IMR-90 (cell line): ENCODE measurements around the gene DPYSL3. TPM values are rescaled to one million over a fixed set of nuclear protein-coding genes. Genes with fewer than 3 reads are reported as not detected.

ENCODE experiments used
- ATAC-seq: fragments of 200-7000 bp; cut with Tn5 transposase; 2 replicates; pipeline ENCODE4 v1.9.1; 2020; ENCODE audit warnings: low read depth, mild to moderate bottlenecking, moderate library complexity
- BruUV-seq: library from RNA; stranded (reverse); fragments of 400-500 nt; replicated peaks from 2 replicates; lab custom pipeline; 2021; lab: Mats Ljungman, UMichigan
- CTCF ChIA-PET: fragments of 300-600 bp; formaldehyde crosslinking; extraction: SDS; loops from one replicate; lab custom pipeline; 2021; ENCODE audit warnings: antibody characterized with exemption; lab: Yijun Ruan, JAX
- POLR2A ChIA-PET: fragments of 300-600 bp; sonication (Branson Sonifier 250); formaldehyde crosslinking; loops from one replicate; lab custom pipeline; 2022; ENCODE audit warnings: antibody characterized with exemption; ENCODE audit not compliant: unreplicated experiment; lab: Charles Lee
- DNase-seq: peaks from one replicate; pipeline ENCODE4 v3.0.0; 2013
- H2AFZ ChIP-seq: replicated peaks from 2 replicates; pipeline ENCODE3; 2013; ENCODE audit warnings: low read length, mild to moderate bottlenecking; ENCODE audit not compliant: poor library complexity
- H2AK5ac ChIP-seq: 2 replicates; pipeline ENCODE4 v1.6.1; 2013; ENCODE audit warnings: low read depth, low read length, inconsistent platforms
- H2AK9ac ChIP-seq: replicated peaks from 2 replicates; pipeline ENCODE3; 2013; ENCODE audit warnings: mild to moderate bottlenecking, low read depth, low read length, moderate library complexity; ENCODE audit not compliant: poor library complexity
- H2BK120ac ChIP-seq: 2 replicates; pipeline ENCODE4 v1.6.1; 2013; ENCODE audit warnings: low read depth, low read length, inconsistent platforms
- H2BK15ac ChIP-seq: 3 replicates; pipeline ENCODE4 v1.6.1; 2013; ENCODE audit warnings: low read depth, low read length, inconsistent platforms
- H2BK20ac ChIP-seq: 2 replicates; pipeline ENCODE4 v1.6.1; 2013; ENCODE audit warnings: low read depth, mild to moderate bottlenecking, inconsistent platforms, low read length, moderate library complexity
- H2BK5ac ChIP-seq: 2 replicates; pipeline ENCODE4 v1.6.1; 2013; ENCODE audit warnings: mild to moderate bottlenecking, low read depth, low read length, inconsistent platforms; ENCODE audit not compliant: poor library complexity, severe bottlenecking
- H3K14ac ChIP-seq: replicated peaks from 2 replicates; pipeline ENCODE4 v1.6.1; 2013; ENCODE audit warnings: low read depth, low read length, inconsistent platforms
- H3K18ac ChIP-seq: 2 replicates; pipeline ENCODE4 v1.6.1; 2013; ENCODE audit warnings: low read depth, low read length, control low read depth
- H3K23ac ChIP-seq: 2 replicates; pipeline ENCODE4 v1.6.1; 2013; ENCODE audit warnings: low read depth, low read length, inconsistent platforms
- H3K27ac ChIP-seq: 2 replicates; pipeline ENCODE4 v1.5.1; 2013; ENCODE audit warnings: mild to moderate bottlenecking, control low read depth, low read length; ENCODE audit not compliant: insufficient read depth
- H3K27me3 ChIP-seq: 2 replicates; pipeline ENCODE4 v1.6.1; 2013; ENCODE audit warnings: low read length; ENCODE audit not compliant: control insufficient read depth, insufficient read depth
- H3K36me3 ChIP-seq: 2 replicates; pipeline ENCODE4 v1.6.1; 2013; ENCODE audit warnings: low read length, mixed read lengths; ENCODE audit not compliant: control insufficient read depth, insufficient read depth
- H3K4ac ChIP-seq: 2 replicates; pipeline ENCODE4 v1.6.1; 2013; ENCODE audit warnings: low read depth, low read length, inconsistent platforms
- H3K4me1 ChIP-seq: 2 replicates; pipeline ENCODE4 v1.6.1; 2013; ENCODE audit warnings: low read length, mixed read lengths; ENCODE audit not compliant: control insufficient read depth, insufficient read depth
- H3K4me2 ChIP-seq: 2 replicates; pipeline ENCODE4 v1.6.1; 2013; ENCODE audit warnings: low read depth, mild to moderate bottlenecking, control low read depth, low read length, moderate library complexity
- H3K4me3 ChIP-seq: 2 replicates; pipeline ENCODE4 v1.5.1; 2013; ENCODE audit warnings: low read depth, mild to moderate bottlenecking, control low read depth, low read length, moderate library complexity; ENCODE audit not compliant: insufficient read depth
- H3K56ac ChIP-seq: 2 replicates; pipeline ENCODE4 v1.6.1; 2013; ENCODE audit warnings: low read length, inconsistent platforms; ENCODE audit not compliant: insufficient read depth; ENCODE audit errors: extremely low read depth
- H3K79me1 ChIP-seq, 2 experiments: 2 replicates each; pipeline ENCODE4 v1.6.1; 2013; ENCODE audit warnings: low read length in 2 of 2, inconsistent platforms in 1 of 2, low read depth in 1 of 2
- H3K9ac ChIP-seq: 2 replicates; pipeline ENCODE4 v1.6.1; 2013; ENCODE audit warnings: low read depth, low read length, control low read depth
- H3K9me1 ChIP-seq: 2 replicates; pipeline ENCODE4 v1.6.1; 2013; ENCODE audit warnings: low read length, inconsistent platforms; ENCODE audit not compliant: insufficient read depth
- H3K9me3 ChIP-seq: 2 replicates; pipeline ENCODE4 v1.6.1; 2013; ENCODE audit warnings: low read length; ENCODE audit not compliant: control insufficient read depth, insufficient read depth
- H4K20me1 ChIP-seq: 2 replicates; pipeline ENCODE4 v1.6.1; 2013; ENCODE audit warnings: low read length, inconsistent platforms; ENCODE audit not compliant: insufficient read depth
- H4K5ac ChIP-seq: 2 replicates; pipeline ENCODE4 v1.6.1; 2013; ENCODE audit warnings: mild to moderate bottlenecking, low read depth, low read length, control low read depth
- H4K8ac ChIP-seq, 2 experiments: 2 replicates each; pipeline ENCODE4 v1.6.1; 2013; ENCODE audit warnings: low read depth in 2 of 2, low read length in 2 of 2, control low read depth in 1 of 2, inconsistent platforms in 1 of 2
- H4K91ac ChIP-seq: 2 replicates; pipeline ENCODE4 v1.6.1; 2013; ENCODE audit warnings: low read depth, low read length, inconsistent platforms; ENCODE audit not compliant: insufficient read depth
- BHLHE40 ChIP-seq: fragments of 150-350 bp; IDR thresholded peaks from 2 replicates; pipeline ENCODE4 v1.6.1; 2016; ENCODE audit warnings: mild to moderate bottlenecking, low read depth, low read length
- CEBPB ChIP-seq: IDR thresholded peaks from 2 replicates; pipeline ENCODE4 v1.6.1; 2012; ENCODE audit warnings: low read depth, low read length, improper control_type of control experiment
- CHD1 ChIP-seq: IDR thresholded peaks from 2 replicates; pipeline ENCODE4 v1.6.1; 2012; ENCODE audit warnings: low read depth, low read length, improper control_type of control experiment
- CTCF ChIP-seq: conservative IDR thresholded peaks from 2 replicates; pipeline ENCODE4 v1.5.1; 2012; ENCODE audit warnings: mild to moderate bottlenecking, low read depth, low read length, improper control_type of control experiment
- ELK1 ChIP-seq: fragments of 150-350 bp; IDR thresholded peaks from 2 replicates; pipeline ENCODE4 v1.6.1; 2016; ENCODE audit warnings: low read depth, mild to moderate bottlenecking, low read length, moderate library complexity, borderline replicate concordance
- FOS ChIP-seq: fragments of 150-350 bp; IDR thresholded peaks from 2 replicates; pipeline ENCODE4 v1.6.1; 2016; ENCODE audit warnings: low read depth, low read length
- MAFK ChIP-seq: IDR thresholded peaks from 2 replicates; pipeline ENCODE4 v1.6.1; 2012; ENCODE audit warnings: low read depth, low read length, improper control_type of control experiment
- MAZ ChIP-seq: IDR thresholded peaks from 2 replicates; pipeline ENCODE4 v1.6.1; 2012; ENCODE audit warnings: low read depth, mild to moderate bottlenecking, low read length, improper control_type of control experiment, moderate library complexity, borderline replicate concordance
- MXI1 ChIP-seq: IDR thresholded peaks from 2 replicates; pipeline ENCODE4 v1.6.1; 2012; ENCODE audit warnings: low read depth, mild to moderate bottlenecking, low read length, moderate library complexity, borderline replicate concordance
- NFE2L2 ChIP-seq: fragments of 150-350 bp; IDR thresholded peaks from 2 replicates; pipeline ENCODE4 v1.6.1; 2016; ENCODE audit warnings: low read depth, mild to moderate bottlenecking, low read length
- POLR2A ChIP-seq: IDR thresholded peaks from 2 replicates; pipeline ENCODE4 v1.6.1; 2012; ENCODE audit warnings: mild to moderate bottlenecking, low read depth, low read length
- RAD21 ChIP-seq: IDR thresholded peaks from 2 replicates; pipeline ENCODE4 v1.6.1; 2012; ENCODE audit warnings: low read length, improper control_type of control experiment
- RCOR1 ChIP-seq: IDR thresholded peaks from 2 replicates; pipeline ENCODE4 v1.6.1; 2012; ENCODE audit warnings: mild to moderate bottlenecking, low read length, improper control_type of control experiment; ENCODE audit not compliant: insufficient replicate concordance
- RFX5 ChIP-seq: IDR thresholded peaks from 2 replicates; pipeline ENCODE4 v1.8.0; 2012; ENCODE audit warnings: low read depth, mild to moderate bottlenecking, low read length, moderate library complexity
- SMC3 ChIP-seq: fragments of 150-350 bp; IDR thresholded peaks from 2 replicates; pipeline ENCODE4 v1.6.1; 2016; ENCODE audit warnings: low read depth, mild to moderate bottlenecking, antibody characterized with exemption, low read length, moderate library complexity
- USF2 ChIP-seq: fragments of 150-350 bp; IDR thresholded peaks from 2 replicates; pipeline ENCODE4 v1.6.1; 2017; ENCODE audit warnings: mild to moderate bottlenecking, antibody characterized with exemption, low read length, low read depth
- WGBS, 2 experiments: methylation state at CpG; one replicate each; pipeline versions ENCODE4 v1.1.5 to v1.1.7; 2013; ENCODE audit warnings: missing lambda C conversion rate in 2 of 2; ENCODE audit not compliant: insufficient read length in 1 of 2; ENCODE audit errors: extremely low coverage in 2 of 2; 5-methylcytosine and 5-hydroxymethylcytosine counted together
- dilution Hi-C: fragments of 300-500 bp; cut with HindIII; formaldehyde crosslinking; loops from one replicate; pipeline ENCODE4 v1.14.3; 2018; ENCODE audit warnings: low sequenced_read_pairs; ENCODE audit not compliant: unreplicated experiment
- in situ Hi-C: fragments of 300-500 bp; cut with MboI; formaldehyde crosslinking; loops from 3 replicates; pipeline ENCODE4 v1.14.3; 2019; ENCODE audit warnings: low sequenced_read_pairs, inconsistent platforms, mixed read lengths
- intact Hi-C: fragments of 100-400 bp; cut with micrococcal nuclease; formaldehyde crosslinking; loops from 2 replicates; pipeline ENCODE4 v1.10.0; 2022
- polyA plus RNA-seq, 3 experiments: library from polyadenylated mRNA; depleted of rRNA; stranded (reverse); fragments of >200 nt; gene quantifications; 2 replicates each; pipeline ENCODE4 v1.2.3, GENCODE V29; 2012; ENCODE audit warnings: low replicate concordance in 1 of 3
- total RNA-seq: library from RNA; depleted of rRNA; stranded (reverse); fragments of >200 nt; gene quantifications from 2 replicates; pipeline ENCODE4 v1.2.3, GENCODE V29; 2012

The DPYSL3 gene
- total and polyA plus RNA-seq, 2 of the 4 experiments (the other 2 are of a cell fraction) = 50.2 to 60.9 TPM

GRCh38 chr5:147479949-147480348, 29.9 kb downstream of the DPYSL3 start:
- 0 out of 2 replicates have a peak overlapping the region, but pooled peaks have one; percentile 24 for H3K14ac ChIP-seq
- no peak overlapping the region for H3K9ac ChIP-seq
- H2BK120ac ChIP-seq = no peak overlapping the region
- no peak overlapping the region for H3K4ac ChIP-seq
- no peak overlapping the region; a peak in 1 of 4 replicates for H4K8ac ChIP-seq
- H3K36me3 ChIP-seq = no peaks in the 10 kb centered on the region
- no TSS peak for BruUV-seq
- no peak overlapping the region for H2AK9ac ChIP-seq
- no peak overlapping the region; the same call in 1 of the 2 replicates for H3K23ac ChIP-seq
- H4K5ac ChIP-seq = no peak overlapping the region
- 0 out of 2 replicates have a peak, but pooled peaks cover 4% of the 10 kb centered on the region for H4K20me1 ChIP-seq
- H2BK5ac ChIP-seq = no peak overlapping the region
- no peak overlapping the region for H3K27ac ChIP-seq
- no peak overlapping the region for H4K91ac ChIP-seq
- H2AK5ac ChIP-seq = no peak overlapping the region
- no peak overlapping the region for H2AFZ ChIP-seq
- H3K9me1 ChIP-seq = peaks cover 7% of the 10 kb centered on the region
- peaks cover 14% of the 10 kb centered on the region for H3K4me1 ChIP-seq
- intact Hi-C loops (no loop called here), dilution Hi-C loops (no loop called here), in situ Hi-C loops (no loop called here)
- TF ChIP-seq CHD1 (no peak), NFE2L2 (no peak), FOS (no peak), MAZ (no peak), CEBPB (no peak), ELK1 (no peak), SMC3 (no peak), USF2 (no peak), RCOR1 (no peak), POLR2A (no peak), CTCF (no peak), RFX5 (no peak), RAD21 (no peak), BHLHE40 (no peak), MAFK (no peak), MXI1 (no peak)
- H2BK20ac ChIP-seq = no peak overlapping the region
- H3K56ac ChIP-seq = no peak overlapping the region
- H3K27me3 ChIP-seq = no peaks in the 10 kb centered on the region
- DNase-seq (peak; percentile 52), ATAC-seq (no peak)
- H2BK15ac ChIP-seq = no peak overlapping the region
- WGBS, 2 experiments = 86% methylated on average over 4 of the region's 6 CpGs; no CpG with 5 or more reads in 1 of the 2 experiments
- H3K9me3 ChIP-seq = no peaks in the 10 kb centered on the region
- H3K4me2 ChIP-seq = no peak overlapping the region
- H3K79me1 ChIP-seq = peaks cover 29 to 49% of the 10 kb centered on the region in 2 experiments; a peak in 3 of 4 replicates
- no peak overlapping the region for H3K4me3 ChIP-seq
- CTCF ChIA-PET = no interaction called here
- POLR2A ChIA-PET = no interaction called here
- no peak overlapping the region for H3K18ac ChIP-seq
